ENCODE data around the gene FCF1. TPM values are rescaled to one million over a fixed set of nuclear protein-coding genes. Genes with fewer than 3 reads are reported as not detected.
A peak's percentile ranks its signal among the peaks of the same experiment; 100 is the strongest.

The FCF1 gene
- total and polyA plus RNA-seq, 9 of the 15 experiments (the other 6 are each of a cell fraction or from before 2014, with no cell fraction given): 6.8 to 91.9 (median 40.0) TPM

GRCh38 chr14:74712499-74713394 lies at the start of gene FCF1, which contains the start of gene AREL1 (continued):
- TF ChIP-seq, protein P1, sequence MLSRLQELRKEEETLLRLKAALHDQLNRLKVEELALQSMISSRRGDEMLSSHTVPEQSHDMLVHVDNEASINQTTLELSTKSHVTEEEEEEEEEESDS (CRISPR knock-in tag; IDR thresholded peaks at IDR 0.05): no peak
- TF ChIP-seq ILK (tag; IDR thresholded peaks at IDR 0.05; ENCODE audit: borderline replicate concordance, low read depth) (no peak), CGGBP1 (CRISPR knock-in tag; IDR thresholded peaks at IDR 0.05) (no peak), BCOR (IDR thresholded peaks at IDR 0.05) (no peak), ZKSCAN1 (IDR thresholded peaks at IDR 0.05; ENCODE audit: low read depth, low read length) (no peak), ZNF830 (CRISPR knock-in tag; IDR thresholded peaks at IDR 0.05) (no peak), TAF7 (tag; IDR thresholded peaks at IDR 0.05) (no peak), STAT5B (CRISPR knock-in tag; IDR thresholded peaks at IDR 0.05) (no peak), ZBTB17 (CRISPR knock-in tag; IDR thresholded peaks at IDR 0.05) (no peak), ZNF274 (IDR thresholded peaks at IDR 0.05; ENCODE audit: borderline replicate concordance, low read depth, low read length) (no peak), ZNF512 (tag; IDR thresholded peaks at IDR 0.05) (no peak), SREBF1 (IDR thresholded peaks at IDR 0.05; ENCODE audit: borderline replicate concordance, low read depth, low read length) (no peak), OTX1 (CRISPR knock-in tag; IDR thresholded peaks at IDR 0.05) (no peak), BRCA1 (IDR thresholded peaks at IDR 0.05) (no peak), BRCA1 (CRISPR knock-in tag; IDR thresholded peaks at IDR 0.05) (no peak), FOXJ3 (CRISPR knock-in tag; IDR thresholded peaks at IDR 0.05) (no peak), NCOR1 (IDR thresholded peaks at IDR 0.05) (peak; percentile 21; the same call in 1 of the 2 replicates), ARID1B (IDR thresholded peaks at IDR 0.05) (no peak), LARP7 (IDR thresholded peaks at IDR 0.05) (no peak), NCOA1 (IDR thresholded peaks at IDR 0.05; ENCODE audit: low read depth) (peak; percentile 66; the same call in 1 of the 2 replicates), RNF2 (IDR thresholded peaks at IDR 0.05) (no peak), FOXA3 (CRISPR knock-in tag; conservative IDR thresholded peaks at IDR 0.05 in 1 of 2, IDR thresholded peaks at IDR 0.05 in 1 of 2) (no peak)
- TF ChIP-seq, protein P2, sequence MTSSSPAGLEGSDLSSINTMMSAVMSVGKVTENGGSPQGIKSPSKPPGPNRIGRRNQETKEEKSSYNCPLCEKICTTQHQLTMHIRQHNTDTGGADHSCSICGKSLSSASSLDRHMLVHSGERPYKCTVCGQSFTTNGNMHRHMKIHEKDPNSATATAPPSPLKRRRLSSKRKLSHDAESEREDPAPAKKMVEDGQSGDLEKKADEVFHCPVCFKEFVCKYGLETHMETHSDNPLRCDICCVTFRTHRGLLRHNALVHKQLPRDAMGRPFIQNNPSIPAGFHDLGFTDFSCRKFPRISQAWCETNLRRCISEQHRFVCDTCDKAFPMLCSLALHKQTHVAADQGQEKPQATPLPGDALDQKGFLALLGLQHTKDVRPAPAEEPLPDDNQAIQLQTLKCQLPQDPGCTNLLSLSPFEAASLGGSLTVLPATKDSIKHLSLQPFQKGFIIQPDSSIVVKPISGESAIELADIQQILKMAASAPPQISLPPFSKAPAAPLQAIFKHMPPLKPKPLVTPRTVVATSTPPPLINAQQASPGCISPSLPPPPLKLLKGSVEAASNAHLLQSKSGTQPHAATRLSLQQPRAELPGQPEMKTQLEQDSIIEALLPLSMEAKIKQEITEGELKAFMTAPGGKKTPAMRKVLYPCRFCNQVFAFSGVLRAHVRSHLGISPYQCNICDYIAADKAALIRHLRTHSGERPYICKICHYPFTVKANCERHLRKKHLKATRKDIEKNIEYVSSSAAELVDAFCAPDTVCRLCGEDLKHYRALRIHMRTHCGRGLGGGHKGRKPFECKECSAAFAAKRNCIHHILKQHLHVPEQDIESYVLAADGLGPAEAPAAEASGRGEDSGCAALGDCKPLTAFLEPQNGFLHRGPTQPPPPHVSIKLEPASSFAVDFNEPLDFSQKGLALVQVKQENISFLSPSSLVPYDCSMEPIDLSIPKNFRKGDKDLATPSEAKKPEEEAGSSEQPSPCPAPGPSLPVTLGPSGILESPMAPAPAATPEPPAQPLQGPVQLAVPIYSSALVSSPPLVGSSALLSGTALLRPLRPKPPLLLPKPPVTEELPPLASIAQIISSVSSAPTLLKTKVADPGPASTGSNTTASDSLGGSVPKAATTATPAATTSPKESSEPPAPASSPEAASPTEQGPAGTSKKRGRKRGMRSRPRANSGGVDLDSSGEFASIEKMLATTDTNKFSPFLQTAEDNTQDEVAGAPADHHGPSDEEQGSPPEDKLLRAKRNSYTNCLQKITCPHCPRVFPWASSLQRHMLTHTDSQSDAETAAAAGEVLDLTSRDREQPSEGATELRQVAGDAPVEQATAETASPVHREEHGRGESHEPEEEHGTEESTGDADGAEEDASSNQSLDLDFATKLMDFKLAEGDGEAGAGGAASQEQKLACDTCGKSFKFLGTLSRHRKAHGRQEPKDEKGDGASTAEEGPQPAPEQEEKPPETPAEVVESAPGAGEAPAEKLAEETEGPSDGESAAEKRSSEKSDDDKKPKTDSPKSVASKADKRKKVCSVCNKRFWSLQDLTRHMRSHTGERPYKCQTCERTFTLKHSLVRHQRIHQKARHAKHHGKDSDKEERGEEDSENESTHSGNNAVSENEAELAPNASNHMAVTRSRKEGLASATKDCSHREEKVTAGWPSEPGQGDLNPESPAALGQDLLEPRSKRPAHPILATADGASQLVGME (CRISPR knock-in tag; IDR thresholded peaks at IDR 0.05): no peak
